Endothelial cell of umbilical vein (primary cell): Measurements from ENCODE around the gene AGO4. TPM values are rescaled to one million over a fixed set of nuclear protein-coding genes. Genes with fewer than 3 reads are reported as not detected.

Source experiments
- BruUV-seq: library from RNA; stranded (reverse); fragments of 400-500 nt; replicated peaks from 2 replicates; lab custom pipeline; 2021; lab: Mats Ljungman, UMichigan
- CTCF ChIA-PET: fragments of 300-600, 350-600 bp; sonication (Branson Sonifier 250); formaldehyde crosslinking; loops from one replicate; lab custom pipeline; 2021; ENCODE audit warnings: antibody characterized with exemption, inconsistent platforms; lab: Charles Lee
- POLR2A ChIA-PET: fragments of 300-600, 350-600 bp; sonication (Branson Sonifier 250); formaldehyde crosslinking; loops from one replicate; lab custom pipeline; 2021; ENCODE audit warnings: antibody characterized with exemption, inconsistent platforms; lab: Charles Lee
- DNase-seq: peaks from one replicate; pipeline ENCODE4 v3.0.0-alpha.2; 2011; ENCODE audit warnings: low read depth, low spot score
- FAIRE-seq: peaks from 2 replicates; lab custom pipeline; 2011; peaks lifted over from hg19 to GRCh38; lab: Jason Lieb, UNC
- H2AFZ ChIP-seq: 2 replicates; pipeline ENCODE4 v1.6.0; 2012; ENCODE audit warnings: low read depth, low read length, control low read depth, inconsistent platforms
- H3K27ac ChIP-seq: 2 replicates; pipeline ENCODE4 v1.5.1; 2011; ENCODE audit warnings: low read depth, mild to moderate bottlenecking, control low read depth, low read length, moderate library complexity; ENCODE audit not compliant: insufficient read depth
- H3K27me3 ChIP-seq, 2 experiments: 2 replicates each; pipeline versions ENCODE4 v1.6.0 to v1.6.1; 2011; ENCODE audit warnings: low read length in 2 of 2, mixed read lengths in 1 of 2; ENCODE audit not compliant: control insufficient read depth in 2 of 2, insufficient read depth in 2 of 2
- H3K36me3 ChIP-seq, 2 experiments: 2 replicates in 1 of 2; 3 replicates in 1 of 2; pipeline ENCODE4 v1.5.1; 2011; ENCODE audit warnings: low read length in 2 of 2, mild to moderate bottlenecking in 1 of 2, moderate library complexity in 1 of 2; ENCODE audit not compliant: control insufficient read depth in 2 of 2, insufficient read depth in 2 of 2; ENCODE audit errors: extremely low read depth in 1 of 2
- H3K4me1 ChIP-seq: 3 replicates; pipeline ENCODE4 v1.5.1; 2011; ENCODE audit warnings: mild to moderate bottlenecking, low read length; ENCODE audit not compliant: control insufficient read depth, insufficient read depth; ENCODE audit errors: extremely low read depth
- H3K4me2 ChIP-seq: 2 replicates; pipeline ENCODE4 v1.6.1; 2011; ENCODE audit warnings: low read length, control low read depth, mixed read lengths; ENCODE audit not compliant: insufficient read depth
- H3K4me3 ChIP-seq, 3 experiments: fragments of 200-600 bp in 1 of 3; sonication (generic), shearing (Covaris generic) in 1 of 3; replicated peaks in 1 of 3; 2 replicates each; pipeline ENCODE4 v1.5.1; 2011 to 2016; ENCODE audit warnings: control low read depth in 3 of 3, low read length in 3 of 3, mild to moderate bottlenecking in 2 of 3, inconsistent platforms in 1 of 3, low read depth in 1 of 3, moderate library complexity in 1 of 3; ENCODE audit not compliant: insufficient read depth in 1 of 3
- H3K79me2 ChIP-seq: 2 replicates; pipeline ENCODE4 v1.6.0; 2012; ENCODE audit warnings: low read length, inconsistent platforms; ENCODE audit not compliant: control insufficient read depth, insufficient read depth
- H3K9ac ChIP-seq: replicated peaks from 2 replicates; pipeline ENCODE3; 2011; ENCODE audit warnings: low read length, control low read depth; ENCODE audit not compliant: insufficient read depth; ENCODE audit errors: extremely low read depth
- H3K9me1 ChIP-seq: replicated peaks from 3 replicates; pipeline ENCODE4 v1.6.0; 2011; ENCODE audit warnings: mild to moderate bottlenecking, low read length; ENCODE audit not compliant: control insufficient read depth, insufficient read depth; ENCODE audit errors: extremely low read depth
- H3K9me3 ChIP-seq: replicated peaks from 2 replicates; pipeline ENCODE4 v1.5.1; 2012; ENCODE audit warnings: low read length, inconsistent platforms; ENCODE audit not compliant: control insufficient read depth, insufficient read depth
- H4K20me1 ChIP-seq: replicated peaks from 2 replicates; pipeline ENCODE3; 2011; ENCODE audit warnings: mild to moderate bottlenecking, low read length; ENCODE audit not compliant: control insufficient read depth, insufficient read depth; ENCODE audit errors: extremely low read depth
- GATA2 ChIP-seq: IDR thresholded peaks from 2 replicates; pipeline ENCODE4 v1.7.0; 2011; ENCODE audit warnings: low read depth, mild to moderate bottlenecking, moderate library complexity, mixed read lengths, low read length; ENCODE audit not compliant: insufficient read length, insufficient read depth
- dilution Hi-C: fragments of 300-500 bp; cut with MboI; formaldehyde crosslinking; loops from one replicate; pipeline ENCODE4 v1.15.0; 2019; ENCODE audit warnings: low sequenced_read_pairs; ENCODE audit not compliant: extremely low pct_ligation_motif_present
- intact Hi-C: fragments of 100-400 bp; cut with micrococcal nuclease; formaldehyde crosslinking; loops from one replicate; pipeline ENCODE4 v1.10.0; 2022
- polyA plus RNA-seq, 4 experiments: library from polyadenylated mRNA; depleted of rRNA in 3 of 4; stranded (reverse) in 3 of 4; unstranded in 1 of 4; fragments of >200 nt; gene quantifications; 2 replicates each; pipeline versions ENCODE4 v1.2.1 to v1.2.3, GENCODE V29; 2011 to 2012; ENCODE audit warnings: missing spikeins in 1 of 4
- total RNA-seq: library from RNA; stranded (reverse); gene quantifications from 2 replicates; pipeline ENCODE4 v1.2.3, GENCODE V29; 2021
- TF ChIP-seq, protein P1 (sequence below), 2 donors: IDR thresholded peaks; 1 replicate in 1 of 2; 2 replicates in 1 of 2; pipeline ENCODE4 v1.5.1; 2011; ENCODE audit warnings: low read length in 2 of 2, mild to moderate bottlenecking in 2 of 2, moderate library complexity in 2 of 2, control low read depth in 1 of 2, inconsistent platforms in 1 of 2, low read depth in 1 of 2; ENCODE audit not compliant: insufficient read depth in 1 of 2; ENCODE audit errors: extremely low read depth in 1 of 2

Gene AGO4
- total and polyA plus RNA-seq, 2 donors (not counting 3 experiments of a cell fraction or from before 2014, with no cell fraction given): 11.1 to 19.8 TPM

DNA sequence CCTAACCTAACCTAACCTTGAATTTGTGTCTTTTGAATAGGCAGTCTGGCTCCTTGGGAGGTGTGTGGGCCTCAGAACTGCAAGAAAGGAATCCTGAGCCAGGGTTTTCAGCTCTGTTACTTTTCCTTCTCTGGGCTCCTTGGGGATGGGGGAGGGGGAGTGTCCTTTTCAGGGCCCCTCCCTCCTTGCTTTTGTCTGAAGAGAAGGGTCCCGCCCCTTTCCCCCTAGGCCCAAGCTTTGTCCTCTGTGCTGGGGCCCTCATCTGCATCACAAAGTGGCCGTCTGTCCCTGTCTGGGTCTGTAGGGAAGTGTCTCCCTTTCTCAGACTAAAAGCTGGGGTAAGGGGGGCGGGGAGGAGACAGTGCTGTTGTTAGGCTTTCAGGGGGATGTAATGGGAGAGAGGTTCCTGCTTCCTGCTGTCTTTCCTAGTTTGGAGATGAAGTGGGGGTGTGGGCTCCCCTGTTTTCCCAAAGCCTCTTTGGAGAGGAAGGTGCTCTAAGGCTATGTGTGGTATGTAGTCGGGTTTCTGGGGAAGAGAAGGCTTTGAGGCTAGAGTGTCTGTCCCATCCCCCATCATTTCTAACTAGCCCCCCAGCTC lies 78.2 kb downstream of the AGO4 start:
- ChIA-PET POLR2A (no interaction called here), CTCF (interaction anchor here (1.7 kb wide), 1 partner anchor 14 kb away, joined by 5 read pairs; no protein-coding TSS in a partner anchor)
- Histone ChIP-seq H3K79me2 (peaks cover 16% of the 10 kb centered on the region), H3K9me3 (no peaks in the 10 kb centered on the region), H3K4me1 (peaks cover 17% of the 10 kb centered on the region), H2AFZ (no peak overlapping the region), H3K4me3 (no peak overlapping the region), H3K27me3 (no peaks in the 10 kb centered on the region), H3K9me1 (no peaks in the 10 kb centered on the region), H3K36me3 (peaks cover 0 to 3% of the 10 kb centered on the region in 2 experiments), H3K27ac (no peak overlapping the region), H4K20me1 (no peaks in the 10 kb centered on the region), H3K9ac (no peak overlapping the region), H3K4me2 (no peak overlapping the region)
- DNase-seq (no peak), FAIRE-seq (no peak)
- BruUV-seq: no TSS peak
- dilution Hi-C loops (no loop called here), intact Hi-C loops (no loop called here)
- TF ChIP-seq, protein P1, sequence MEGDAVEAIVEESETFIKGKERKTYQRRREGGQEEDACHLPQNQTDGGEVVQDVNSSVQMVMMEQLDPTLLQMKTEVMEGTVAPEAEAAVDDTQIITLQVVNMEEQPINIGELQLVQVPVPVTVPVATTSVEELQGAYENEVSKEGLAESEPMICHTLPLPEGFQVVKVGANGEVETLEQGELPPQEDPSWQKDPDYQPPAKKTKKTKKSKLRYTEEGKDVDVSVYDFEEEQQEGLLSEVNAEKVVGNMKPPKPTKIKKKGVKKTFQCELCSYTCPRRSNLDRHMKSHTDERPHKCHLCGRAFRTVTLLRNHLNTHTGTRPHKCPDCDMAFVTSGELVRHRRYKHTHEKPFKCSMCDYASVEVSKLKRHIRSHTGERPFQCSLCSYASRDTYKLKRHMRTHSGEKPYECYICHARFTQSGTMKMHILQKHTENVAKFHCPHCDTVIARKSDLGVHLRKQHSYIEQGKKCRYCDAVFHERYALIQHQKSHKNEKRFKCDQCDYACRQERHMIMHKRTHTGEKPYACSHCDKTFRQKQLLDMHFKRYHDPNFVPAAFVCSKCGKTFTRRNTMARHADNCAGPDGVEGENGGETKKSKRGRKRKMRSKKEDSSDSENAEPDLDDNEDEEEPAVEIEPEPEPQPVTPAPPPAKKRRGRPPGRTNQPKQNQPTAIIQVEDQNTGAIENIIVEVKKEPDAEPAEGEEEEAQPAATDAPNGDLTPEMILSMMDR (IDR thresholded peaks at IDR 0.05; ENCODE audit: extremely low read depth in 1 of 2, insufficient read depth in 1 of 2, low read depth in 1 of 2, low read length in 2 of 2): no peak
- TF ChIP-seq GATA2: no peak
